Measurements from ENCODE around the gene MRPL23.

Gene MRPL23

DNA sequence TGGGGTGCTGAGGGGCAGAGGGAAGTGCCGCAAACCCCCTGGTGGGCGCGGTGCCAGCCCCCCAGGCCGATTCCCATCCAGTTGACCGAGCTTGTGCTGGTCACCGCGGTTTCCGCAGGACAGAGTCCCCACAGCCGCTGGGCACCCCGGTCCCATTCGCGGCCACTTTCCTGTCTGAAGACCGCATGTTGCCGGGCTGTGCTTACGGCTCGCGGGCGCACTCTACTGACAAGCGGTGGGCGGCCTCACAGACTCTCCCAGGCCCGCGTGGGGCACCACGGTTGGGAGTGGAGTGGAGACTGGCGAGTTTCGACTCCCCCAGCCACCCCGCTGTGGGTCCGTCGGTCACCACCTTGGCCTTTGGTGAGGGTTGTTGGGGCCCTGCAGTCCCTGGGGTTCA lies 51.2 kb downstream of the MRPL23 start:
- DNase-seq = no peak

DNA sequence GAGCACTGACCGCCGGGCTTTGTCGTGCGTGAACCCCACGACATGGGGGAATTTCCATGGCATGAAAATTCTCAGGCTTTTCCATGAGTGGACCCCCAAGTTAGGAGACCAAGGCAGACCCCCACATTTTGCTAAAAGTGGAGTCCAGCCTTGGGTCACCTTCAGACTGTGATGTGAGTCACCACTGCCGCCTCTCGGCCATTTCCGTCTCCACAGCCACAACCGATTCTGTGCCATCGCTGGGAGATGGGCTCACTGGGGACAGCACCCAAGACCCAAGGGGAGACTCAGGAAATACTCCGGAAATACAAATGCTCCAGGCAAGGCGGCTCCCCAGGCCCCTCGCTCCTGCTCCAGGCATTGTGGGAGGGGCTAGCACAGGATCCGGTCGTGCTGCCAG lies 51.7 kb downstream of the MRPL23 start:
- no peak for DNase-seq

DNA sequence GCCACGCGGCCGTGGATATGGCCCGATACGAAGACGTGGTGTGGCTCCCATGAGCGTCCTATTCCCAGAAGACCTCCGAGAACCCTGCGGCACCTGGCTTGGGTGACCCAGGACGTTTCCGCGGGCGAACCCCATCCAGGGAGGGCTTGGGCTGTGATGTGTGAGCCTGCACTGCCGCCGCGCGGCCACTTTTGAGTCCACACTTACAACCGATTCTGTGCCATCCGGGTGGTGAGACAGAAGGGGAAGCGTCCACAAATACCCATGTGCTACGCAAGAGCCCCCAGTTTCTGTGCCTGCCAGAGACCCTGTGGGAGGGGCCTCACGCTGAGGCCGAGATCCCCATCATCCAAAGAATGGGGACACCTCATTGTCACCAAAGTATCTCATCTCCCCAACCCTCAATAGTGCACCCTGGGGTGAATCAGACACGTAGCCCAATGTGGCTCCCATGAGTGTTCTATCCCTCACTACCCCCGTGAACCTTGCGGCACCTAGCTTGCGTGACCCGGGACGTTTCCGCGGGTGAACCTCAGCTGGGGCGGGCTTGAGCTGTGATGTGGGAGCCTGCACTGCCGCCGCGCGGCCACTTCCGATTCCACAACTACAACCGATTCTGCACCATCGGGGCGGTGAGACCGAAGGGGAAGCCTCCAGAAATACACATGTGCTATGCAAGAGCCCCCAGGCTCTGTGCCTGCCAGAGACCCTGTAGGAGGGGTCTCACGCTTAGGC lies 55.1 kb downstream of the MRPL23 start:
- DNase-seq = no peak

DNA sequence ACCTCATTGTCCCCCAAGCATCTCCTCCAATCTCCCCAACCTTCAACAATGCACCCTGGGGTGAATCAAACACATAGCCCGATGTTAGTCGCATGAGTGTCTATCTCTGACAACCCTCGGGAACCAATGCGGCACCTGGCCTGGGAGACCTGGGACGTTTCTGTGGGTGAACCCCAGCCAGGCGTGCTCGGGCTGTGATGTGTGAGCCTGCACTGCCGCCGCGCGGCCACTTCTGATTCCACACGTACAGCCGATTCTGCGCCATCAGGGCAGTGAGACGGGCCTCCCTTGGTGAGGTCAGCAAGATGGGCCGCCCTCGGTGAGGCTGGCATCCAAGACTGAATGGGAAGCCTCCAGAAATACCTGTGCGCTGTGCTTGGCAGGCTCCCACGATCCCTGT lies 55.7 kb downstream of the MRPL23 start:
- no peak for DNase-seq

DNA sequence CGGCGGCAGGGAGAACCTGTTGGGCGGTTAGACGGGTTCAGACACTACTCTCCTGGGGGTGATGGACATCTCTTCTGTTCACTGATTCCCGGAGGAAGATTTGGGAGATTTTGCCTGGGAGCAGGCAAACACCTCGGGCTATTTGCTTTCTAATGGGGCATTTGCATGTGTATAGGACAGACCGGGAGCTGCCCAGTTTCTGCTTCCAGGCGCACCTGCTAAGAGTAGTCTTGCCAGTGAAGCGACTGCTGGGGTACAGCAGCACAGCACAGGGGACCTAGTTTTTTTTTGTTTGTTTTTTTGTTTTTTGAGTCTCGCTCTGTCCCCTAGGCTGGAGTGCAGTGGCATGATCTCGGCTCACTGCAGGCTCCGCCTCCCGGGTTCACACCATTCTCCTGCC lies 57.3 kb downstream of the MRPL23 start:
- no peak for DNase-seq
